ENCODE measurements around the gene MFSD2A. TPM values are rescaled to one million over a fixed set of nuclear protein-coding genes. Genes with fewer than 3 reads are reported as not detected.
A peak's percentile ranks its signal among the peaks of the same experiment; 100 is the strongest.

Gene MFSD2A
- total RNA-seq, 1 donor from 2014 or later, result 0.84 TPM

DNA sequence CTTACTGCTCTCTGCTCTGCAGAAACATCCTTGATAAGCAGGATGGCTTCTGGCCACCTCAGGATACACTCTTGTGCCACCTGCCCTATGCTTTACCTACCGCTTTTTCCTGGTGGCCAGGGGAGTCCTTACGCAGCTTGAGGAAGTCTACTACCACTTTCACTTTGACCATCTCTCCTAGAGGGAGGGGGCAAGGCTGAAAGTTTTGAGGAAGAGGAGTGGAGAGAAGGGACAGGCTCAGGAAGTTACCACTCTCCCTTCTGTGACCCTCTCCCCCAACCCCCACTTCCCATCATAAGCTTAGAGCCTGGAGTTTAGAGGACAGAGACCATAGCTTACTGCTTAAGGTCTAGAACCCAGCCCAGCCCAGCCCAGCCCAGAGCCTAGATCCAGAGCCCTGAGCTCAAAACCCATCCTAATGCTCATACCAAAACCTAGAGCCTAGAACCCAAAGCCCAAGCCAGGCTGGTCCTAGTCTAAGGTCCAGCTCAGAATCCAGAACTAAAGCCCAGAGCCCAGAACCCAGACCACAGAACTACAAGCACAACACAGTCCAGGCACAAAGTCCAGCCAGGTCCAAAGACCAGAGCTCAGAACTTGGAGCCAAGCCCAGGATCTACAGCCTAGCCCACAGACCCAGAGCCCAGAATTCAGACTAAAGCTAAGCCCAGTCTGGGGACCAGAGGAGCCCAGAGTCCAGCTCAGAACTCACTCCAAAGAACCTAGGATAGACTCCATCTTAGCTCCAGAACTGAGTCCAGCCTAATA, 18.0 kb upstream of the MFSD2A start:
- intact Hi-C loops (cut with micrococcal nuclease), result no loop called here
- DNase-seq, result no peak
- ATAC-seq, result peak; percentile 61

- DNase-seq (no peak), ATAC-seq (no peak)
- intact Hi-C loops (cut with micrococcal nuclease), result no loop called here
Measured at GRCh38 chr1:39938856-39939255, 16.1 kb upstream of the MFSD2A start.

- intact Hi-C loops (cut with micrococcal nuclease), result no loop called here
- ATAC-seq (peak; percentile 34), DNase-seq (peak; percentile 41)
Measured at GRCh38 chr1:39940253-39940652, 14.7 kb upstream of the MFSD2A start.

DNA sequence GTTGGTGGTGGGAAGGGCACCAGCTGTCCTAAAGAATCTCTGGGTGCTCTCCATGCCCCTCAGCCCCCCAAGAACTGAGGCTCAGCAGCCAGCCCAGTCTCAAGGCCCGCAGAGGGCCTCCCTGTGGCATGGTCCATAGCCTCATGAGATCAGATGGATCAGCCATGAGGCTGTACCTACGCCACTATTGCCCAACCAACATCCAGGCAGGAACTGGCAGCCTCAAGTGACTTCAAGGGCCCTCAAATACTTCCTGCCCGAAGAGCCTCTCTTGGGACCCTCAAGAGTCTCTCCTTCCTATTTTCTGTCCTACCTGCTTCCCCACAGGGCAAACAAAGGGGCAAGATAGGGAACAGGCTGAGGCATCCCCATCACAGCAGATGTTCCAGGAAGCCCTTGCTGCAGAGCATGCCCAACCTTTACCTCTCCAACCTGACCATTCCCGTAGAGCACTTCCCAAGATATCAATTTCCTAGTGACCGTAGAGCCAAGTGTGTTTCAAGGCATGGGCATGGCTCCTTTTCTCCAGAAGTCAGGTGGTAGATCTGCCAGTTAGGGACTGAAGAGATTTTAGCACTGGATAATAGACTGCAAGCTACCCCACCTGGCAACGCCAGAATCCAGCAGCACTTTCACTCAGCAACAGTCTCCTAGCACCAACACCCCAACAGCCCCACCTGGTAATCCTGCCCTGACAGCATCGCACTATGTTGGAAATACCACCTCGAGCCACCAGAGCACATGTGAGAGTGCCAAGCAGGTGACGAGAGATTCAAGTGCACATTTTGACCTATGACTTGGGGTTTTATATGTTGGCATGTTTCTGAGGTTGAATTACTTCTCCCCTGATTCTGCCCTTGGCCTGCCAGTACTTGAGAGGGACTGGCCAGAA, 13.7 kb upstream of the MFSD2A start:
- intact Hi-C loops (cut with micrococcal nuclease), result no loop called here
- ATAC-seq (no peak), DNase-seq (no peak)

DNA sequence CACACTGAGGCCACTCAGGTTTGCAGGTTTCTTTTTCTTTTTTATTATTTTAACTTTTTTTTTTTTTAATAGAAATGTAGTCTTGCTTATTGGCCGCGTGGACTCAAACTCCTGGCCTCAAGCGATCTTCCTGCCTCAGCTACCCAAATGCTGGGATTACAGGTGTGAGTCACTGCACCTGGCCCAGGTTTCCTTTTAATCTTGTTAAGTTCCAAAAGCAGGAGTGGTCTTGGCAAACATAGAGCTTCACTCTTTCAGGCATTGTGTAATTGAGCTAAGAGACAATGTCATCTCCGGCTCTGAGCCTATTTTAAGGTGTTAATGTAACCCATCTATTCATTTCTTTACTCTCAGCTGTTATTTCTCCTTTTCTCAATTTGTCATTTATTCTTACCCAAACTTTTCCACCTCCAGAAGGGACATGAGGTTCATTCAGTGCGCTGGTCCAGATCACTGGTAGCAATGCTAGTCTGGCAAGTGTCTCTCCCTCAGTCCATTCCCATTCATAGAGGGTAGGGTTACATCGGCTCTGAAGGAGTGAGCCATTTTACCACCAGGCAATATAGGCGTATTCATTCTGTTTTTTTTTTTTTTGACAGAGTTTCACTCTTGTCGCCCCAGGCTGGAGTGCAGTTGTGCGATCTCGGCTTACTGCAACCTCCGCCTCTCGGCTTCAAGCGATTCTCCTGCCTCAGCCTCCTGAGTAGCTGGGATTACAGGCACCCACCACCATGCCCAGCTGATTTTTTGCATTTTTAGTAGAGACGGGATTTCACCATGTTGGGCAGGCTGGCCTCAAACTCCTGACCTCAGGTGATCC, 11.3 kb upstream of the MFSD2A start:
- intact Hi-C loops (cut with micrococcal nuclease), result no loop called here
- ATAC-seq (no peak), DNase-seq (no peak)

- intact Hi-C loops (cut with micrococcal nuclease), result no loop called here
- ATAC-seq (no peak), DNase-seq (no peak)
Measured at GRCh38 chr1:39944410-39945112, 10.4 kb upstream of the MFSD2A start.

DNA sequence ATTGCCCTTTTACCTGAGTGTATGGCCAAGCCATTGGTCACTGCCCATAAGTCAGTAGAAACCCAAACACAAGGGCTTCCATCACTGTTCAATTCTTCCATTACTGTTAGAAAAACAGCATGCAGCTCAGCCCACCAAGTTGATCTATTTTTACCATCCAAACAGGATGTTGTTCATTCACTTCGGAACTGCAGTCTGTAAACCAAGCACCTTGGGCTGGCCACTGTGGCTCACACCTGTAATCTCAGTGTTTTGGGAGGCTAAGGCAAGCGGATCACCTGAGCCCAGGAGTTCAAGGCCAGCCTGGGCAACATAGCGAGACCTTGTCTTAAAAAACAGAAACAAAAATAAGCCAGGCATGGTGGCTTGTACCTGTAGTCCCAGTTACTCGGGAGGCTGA, 8.7 kb upstream of the MFSD2A start:
- intact Hi-C loops (cut with micrococcal nuclease), result no loop called here
- ATAC-seq (no peak), DNase-seq (no peak)

DNA sequence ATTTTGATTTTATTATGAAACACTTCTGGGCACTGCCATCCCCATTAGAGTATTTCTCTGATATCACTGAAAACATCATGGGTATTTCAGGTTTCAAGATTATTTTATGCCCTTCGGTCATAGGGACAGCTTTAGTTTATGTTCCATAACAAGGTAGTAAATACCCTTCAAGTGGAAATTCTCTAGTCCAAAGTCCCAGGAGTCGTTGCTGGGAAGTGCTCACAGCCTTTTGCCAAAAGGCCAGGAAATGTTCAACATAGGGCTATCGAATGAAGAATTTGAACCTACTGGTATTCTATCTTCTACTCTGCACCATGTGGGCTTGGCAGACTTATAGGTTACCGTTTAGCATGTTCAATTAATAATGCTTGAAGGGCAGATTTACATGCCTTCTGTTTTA, 7.7 kb upstream of the MFSD2A start:
- ATAC-seq, result no peak
- intact Hi-C loops (cut with micrococcal nuclease), result no loop called here
- no peak for DNase-seq

DNA sequence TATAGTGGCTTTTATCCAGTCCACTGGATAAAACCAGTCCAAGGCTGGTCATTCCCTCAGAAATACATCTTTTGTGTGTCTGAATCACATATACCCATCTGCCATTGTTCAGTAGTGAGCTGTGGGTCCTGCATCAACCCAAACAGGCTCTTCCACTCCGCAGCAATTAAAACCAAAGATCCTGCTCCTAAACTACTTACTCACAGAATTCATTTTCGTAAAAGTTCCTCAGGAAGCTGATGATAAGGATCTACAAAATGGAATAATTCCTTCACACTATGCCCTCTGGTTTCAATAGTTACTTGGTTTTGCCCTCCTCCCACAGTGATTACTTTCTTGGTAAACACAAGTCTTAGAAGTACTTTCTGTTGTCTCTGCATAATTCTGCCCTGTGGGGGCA, 5.1 kb upstream of the MFSD2A start:
- intact Hi-C loops (cut with micrococcal nuclease), result no loop called here

GRCh38 chr1:39951926-39952325, 3.0 kb upstream of the MFSD2A start:
- DNase-seq (no peak), ATAC-seq (no peak)
- intact Hi-C loops (cut with micrococcal nuclease), result no loop called here

More for the DNA sequence above, 5.1 kb upstream of the MFSD2A start:
- no peak for DNase-seq
- no peak for ATAC-seq

GRCh38 chr1:39952359-39953110, 2.4 kb upstream of the MFSD2A start:
- ATAC-seq, result peak; percentile 54
- intact Hi-C loops (cut with micrococcal nuclease), result no loop called here
- peak; percentile 44 for DNase-seq

DNA sequence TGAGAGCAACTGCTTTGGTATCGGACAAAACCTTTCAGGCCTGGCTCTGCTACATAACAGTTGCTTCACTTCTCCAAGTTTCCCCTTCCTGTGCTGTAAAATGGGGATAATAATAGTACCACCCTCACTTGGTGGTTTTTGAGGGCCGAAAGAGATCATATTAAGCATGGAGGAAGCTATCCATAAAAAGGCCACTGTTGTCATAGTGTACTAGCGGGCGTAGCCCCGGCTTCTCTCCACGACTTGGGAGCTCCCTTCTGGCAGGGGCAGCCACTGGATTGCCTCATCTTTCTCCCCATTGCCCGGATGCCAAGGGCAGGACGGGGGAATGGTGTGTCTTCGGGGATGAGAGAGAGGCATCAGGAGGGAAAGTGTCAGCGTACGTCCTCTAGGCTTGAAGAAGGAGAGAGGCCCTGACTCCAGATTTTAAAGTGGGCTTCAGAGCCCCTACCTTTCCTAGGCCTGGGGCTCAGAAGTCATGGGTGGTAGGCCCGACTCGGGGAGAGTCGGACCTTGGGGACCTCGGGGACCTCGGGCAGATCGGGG, 548 bp upstream of the MFSD2A start:
- intact Hi-C loops (cut with micrococcal nuclease), result no loop called here
- DNase-seq, result peak; percentile 48
- ATAC-seq, result peak; percentile 3

DNA sequence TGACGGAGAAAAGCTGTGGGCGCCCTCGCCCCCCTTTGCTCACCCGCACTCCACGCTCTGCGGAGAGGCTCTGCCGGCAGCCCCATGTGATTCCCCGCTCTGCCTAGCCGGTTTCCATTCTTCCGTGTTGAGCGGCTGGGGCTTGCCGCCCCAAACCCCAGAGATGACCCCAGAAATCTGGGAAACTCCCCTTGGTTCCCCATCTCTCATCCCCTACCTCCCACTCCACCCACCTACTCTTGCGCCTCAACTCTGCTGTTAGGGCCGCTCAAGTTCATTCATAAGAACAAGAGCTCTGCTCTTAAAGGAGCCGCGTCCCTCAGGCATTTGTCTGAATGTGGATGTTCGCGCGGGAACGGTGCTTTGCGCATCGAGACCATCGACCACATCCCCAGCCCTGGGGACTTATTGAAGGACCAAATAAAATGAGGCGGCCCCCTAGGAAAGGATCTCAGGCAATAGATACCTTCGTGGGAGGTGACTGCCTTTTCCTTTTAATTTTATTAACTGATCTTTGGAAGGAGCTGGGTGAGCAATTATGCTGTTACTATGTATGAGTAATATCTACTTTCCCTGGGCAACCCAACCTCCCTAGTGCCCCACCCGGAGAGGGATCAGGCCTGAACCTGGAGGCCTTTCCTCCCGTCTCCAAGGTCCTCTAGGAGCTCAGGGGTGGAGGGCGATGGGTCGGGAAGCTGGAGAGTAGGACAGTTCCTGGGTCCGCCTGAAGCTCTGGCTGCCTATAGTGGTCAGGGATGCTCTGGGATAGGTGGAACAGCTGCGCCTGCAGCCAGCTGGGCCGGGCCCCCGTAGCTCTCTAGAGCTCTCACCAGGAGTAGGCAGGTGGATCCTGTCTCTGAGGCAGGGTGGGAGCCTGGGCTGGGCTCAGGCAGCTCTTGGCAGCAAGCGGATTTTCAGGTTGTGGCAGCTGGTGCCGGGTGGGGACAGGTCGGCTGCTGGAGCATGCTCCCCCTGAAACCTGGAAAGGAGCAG, 898 bp downstream of the MFSD2A start:
- intact Hi-C loops (cut with micrococcal nuclease), result no loop called here
- peak; percentile 26 for ATAC-seq
- DNase-seq, result no peak

DNA sequence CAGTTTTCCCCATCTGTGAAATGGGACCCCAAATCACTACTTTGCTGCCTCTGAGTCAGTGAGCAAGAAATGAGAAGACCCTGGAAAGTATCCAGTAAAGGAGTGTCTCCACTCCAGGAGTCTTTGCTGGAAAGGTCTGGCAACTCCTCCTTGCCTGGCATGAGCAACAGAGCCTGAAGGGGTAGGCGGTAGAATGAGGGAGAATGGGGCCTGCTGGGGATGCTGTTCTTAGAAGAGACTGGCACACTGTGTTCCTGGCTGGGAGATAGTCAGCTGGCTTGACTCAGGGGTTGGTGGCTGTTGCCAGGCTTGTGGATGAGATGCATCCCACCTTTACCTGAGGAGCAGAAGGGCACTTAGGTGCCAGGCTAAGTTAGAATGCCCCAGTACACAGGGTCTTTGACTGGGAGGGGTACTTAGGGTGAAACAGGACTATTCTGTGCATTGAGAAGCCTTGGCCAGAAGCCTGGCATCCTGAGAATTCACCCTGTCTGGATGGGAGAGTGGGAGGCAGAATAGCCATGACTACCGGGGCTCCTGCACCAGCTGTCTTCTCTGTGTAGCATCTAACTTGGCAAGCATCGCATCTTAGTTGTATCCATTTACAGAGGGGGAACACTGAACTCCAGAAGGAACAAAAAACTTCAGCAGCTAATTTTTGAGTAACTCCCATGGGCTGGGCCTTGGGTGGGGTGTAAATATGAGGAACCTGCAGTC, 2.5 kb downstream of the MFSD2A start:
- ATAC-seq (no peak), DNase-seq (no peak)
- intact Hi-C loops (cut with micrococcal nuclease), result no loop called here

- intact Hi-C loops (cut with micrococcal nuclease), result no loop called here
- ATAC-seq (no peak), DNase-seq (no peak)
Measured at GRCh38 chr1:39958403-39959200, 3.7 kb downstream of the MFSD2A start.

Measured in left ventricle myocardium superior (tissue), 1 donor.